MM.1S (cell line): Measurements from ENCODE around the gene KLHDC8A.

Experiments used
- DNase-seq: peaks from one replicate; pipeline ENCODE4 v3.0.0-alpha.2; 2015
- H2AFZ ChIP-seq: fragments of 300-600 bp; sonication (generic); 2 replicates; pipeline ENCODE4 v1.6.0; 2016; ENCODE audit warnings: antibody characterized with exemption, low read length
- H3F3A ChIP-seq: fragments of 300-600 bp; sonication (generic); 2 replicates; pipeline ENCODE4 v1.6.1; 2016; ENCODE audit warnings: mild to moderate bottlenecking, antibody characterized with exemption, low read length, moderate library complexity, mixed read lengths; ENCODE audit not compliant: insufficient read depth
- H3K27ac ChIP-seq: fragments of 300-600 bp; sonication (generic); 2 replicates; pipeline ENCODE4 v1.5.1; 2016; ENCODE audit warnings: mild to moderate bottlenecking, low read length
- H3K27me3 ChIP-seq: fragments of 300-600 bp; sonication (generic); replicated peaks from 2 replicates; pipeline ENCODE4 v1.6.0; 2016; ENCODE audit warnings: low read length; ENCODE audit not compliant: insufficient read depth
- H3K36me3 ChIP-seq: fragments of 300-600 bp; sonication (generic); replicated peaks from 2 replicates; pipeline ENCODE4 v1.6.1; 2016; ENCODE audit warnings: mild to moderate bottlenecking, low read length, mixed read lengths; ENCODE audit not compliant: insufficient read depth
- H3K4me1 ChIP-seq: fragments of 300-600 bp; sonication (generic); 2 replicates; pipeline ENCODE4 v1.6.1; 2016; ENCODE audit warnings: low read length, mixed read lengths
- H3K4me2 ChIP-seq: fragments of 300-600 bp; sonication (generic); 2 replicates; pipeline ENCODE4 v1.6.0; 2016; ENCODE audit warnings: low read depth, low read length
- H3K4me3 ChIP-seq: fragments of 300-600 bp; sonication (generic); 2 replicates; pipeline ENCODE4 v1.5.1; 2016; ENCODE audit warnings: low read length, mixed read lengths
- H3K79me2 ChIP-seq: fragments of 300-600 bp; sonication (generic); 2 replicates; pipeline ENCODE4 v1.6.1; 2016; ENCODE audit warnings: mixed run types, low read length, mixed read lengths
- H3K9ac ChIP-seq: fragments of 300-600 bp; sonication (generic); 2 replicates; pipeline ENCODE4 v1.6.1; 2016; ENCODE audit warnings: low read length, mixed read lengths
- H3K9me2 ChIP-seq: fragments of 300-600 bp; sonication (generic); replicated peaks from 2 replicates; pipeline ENCODE4 v1.6.1; 2016; ENCODE audit warnings: mild to moderate bottlenecking, low read length, mixed read lengths; ENCODE audit not compliant: insufficient read depth
- H3K9me3 ChIP-seq: fragments of 300-600 bp; sonication (generic); replicated peaks from 2 replicates; pipeline ENCODE4 v1.6.1; 2016; ENCODE audit warnings: mild to moderate bottlenecking, low read length, mixed read lengths; ENCODE audit not compliant: insufficient read depth
- H4K20me1 ChIP-seq: fragments of 300-600 bp; sonication (generic); 2 replicates; pipeline ENCODE4 v1.6.1; 2016; ENCODE audit warnings: mild to moderate bottlenecking, low read length, moderate library complexity, mixed read lengths; ENCODE audit not compliant: insufficient read depth
- EZH2 ChIP-seq: fragments of 300-600 bp; sonication (generic); optimal IDR thresholded peaks from 2 replicates; pipeline ENCODE3; 2017; ENCODE audit warnings: low read depth, mild to moderate bottlenecking, antibody characterized with exemption, low read length, mixed read lengths
- EZH2phosphoT487 ChIP-seq: fragments of 300-600 bp; sonication (generic); IDR thresholded peaks from 2 replicates; pipeline ENCODE4 v1.6.1; 2018; ENCODE audit warnings: antibody characterized with exemption, low read length
- TF ChIP-seq, protein P1 (sequence below): fragments of 300-600 bp; sonication (generic); IDR thresholded peaks from 2 replicates; pipeline ENCODE4 v1.5.1; 2016; ENCODE audit warnings: antibody characterized with exemption, low read length, mixed read lengths

The KLHDC8A gene

DNA sequence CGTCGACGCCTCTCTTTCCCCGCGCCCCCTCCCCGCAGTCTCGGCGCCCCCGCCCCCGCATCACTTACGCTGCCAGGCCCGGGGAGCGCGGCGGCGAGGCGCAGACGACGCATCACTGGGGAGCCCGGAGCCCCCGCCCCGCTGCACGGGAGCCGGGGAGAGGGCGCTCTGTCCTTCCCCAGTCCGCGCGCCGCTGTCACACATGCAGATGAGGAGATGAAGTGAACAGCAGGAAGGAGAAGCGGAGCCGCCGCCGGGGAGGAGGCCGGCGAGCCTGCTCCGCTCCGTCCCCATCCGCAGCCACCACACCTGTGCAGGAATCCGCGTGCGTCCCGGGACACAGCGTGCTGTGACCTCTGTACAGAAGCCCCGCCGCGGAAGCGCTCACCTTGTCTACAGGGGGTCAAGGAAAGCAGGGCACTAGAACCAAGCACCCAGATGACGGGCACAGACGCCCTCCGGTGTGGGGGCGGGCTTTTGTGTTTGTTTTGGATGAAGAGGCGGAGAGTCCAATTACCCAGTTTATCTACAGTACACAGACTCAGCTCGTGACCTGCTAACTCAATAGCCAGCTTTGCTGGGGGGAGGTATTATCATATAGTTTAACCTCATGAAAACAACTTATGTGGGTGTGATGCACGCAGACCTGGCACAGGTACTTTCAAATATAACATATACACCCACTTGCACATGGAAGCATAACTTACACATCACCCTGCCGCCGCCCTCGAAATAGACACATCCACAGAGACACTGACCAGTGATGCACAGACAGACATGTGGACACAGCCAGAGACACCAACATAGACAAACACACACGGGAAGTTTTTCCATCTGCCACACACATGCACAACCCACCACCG, 12.4 kb downstream of the KLHDC8A start:
- Histone ChIP-seq H3K9me3 (no peaks in the 10 kb centered on the region), H3K9ac (no peak overlapping the region), H3K4me1 (peaks cover 28% of the 10 kb centered on the region), H2AFZ (peak overlapping the region; percentile 36), H4K20me1 (no peaks in the 10 kb centered on the region), H3K27me3 (0 out of 2 replicates have a peak, but pooled peaks cover 4% of the 10 kb centered on the region), H3K9me2 (no peaks in the 10 kb centered on the region), H3K4me2 (peak overlapping the region; percentile 34; the same call in 1 of the 2 replicates), H3K36me3 (no peaks in the 10 kb centered on the region), H3K4me3 (peak overlapping the region; percentile 15; the same call in 1 of the 2 replicates), H3K27ac (no peak overlapping the region), H3F3A (peaks cover 19% of the 10 kb centered on the region), H3K79me2 (no peaks in the 10 kb centered on the region)
- TF ChIP-seq EZH2 (no peak), EZH2phosphoT487 (no peak)
- TF ChIP-seq, protein P1, sequence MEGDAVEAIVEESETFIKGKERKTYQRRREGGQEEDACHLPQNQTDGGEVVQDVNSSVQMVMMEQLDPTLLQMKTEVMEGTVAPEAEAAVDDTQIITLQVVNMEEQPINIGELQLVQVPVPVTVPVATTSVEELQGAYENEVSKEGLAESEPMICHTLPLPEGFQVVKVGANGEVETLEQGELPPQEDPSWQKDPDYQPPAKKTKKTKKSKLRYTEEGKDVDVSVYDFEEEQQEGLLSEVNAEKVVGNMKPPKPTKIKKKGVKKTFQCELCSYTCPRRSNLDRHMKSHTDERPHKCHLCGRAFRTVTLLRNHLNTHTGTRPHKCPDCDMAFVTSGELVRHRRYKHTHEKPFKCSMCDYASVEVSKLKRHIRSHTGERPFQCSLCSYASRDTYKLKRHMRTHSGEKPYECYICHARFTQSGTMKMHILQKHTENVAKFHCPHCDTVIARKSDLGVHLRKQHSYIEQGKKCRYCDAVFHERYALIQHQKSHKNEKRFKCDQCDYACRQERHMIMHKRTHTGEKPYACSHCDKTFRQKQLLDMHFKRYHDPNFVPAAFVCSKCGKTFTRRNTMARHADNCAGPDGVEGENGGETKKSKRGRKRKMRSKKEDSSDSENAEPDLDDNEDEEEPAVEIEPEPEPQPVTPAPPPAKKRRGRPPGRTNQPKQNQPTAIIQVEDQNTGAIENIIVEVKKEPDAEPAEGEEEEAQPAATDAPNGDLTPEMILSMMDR, result no peak
- DNase-seq, result no peak

DNA sequence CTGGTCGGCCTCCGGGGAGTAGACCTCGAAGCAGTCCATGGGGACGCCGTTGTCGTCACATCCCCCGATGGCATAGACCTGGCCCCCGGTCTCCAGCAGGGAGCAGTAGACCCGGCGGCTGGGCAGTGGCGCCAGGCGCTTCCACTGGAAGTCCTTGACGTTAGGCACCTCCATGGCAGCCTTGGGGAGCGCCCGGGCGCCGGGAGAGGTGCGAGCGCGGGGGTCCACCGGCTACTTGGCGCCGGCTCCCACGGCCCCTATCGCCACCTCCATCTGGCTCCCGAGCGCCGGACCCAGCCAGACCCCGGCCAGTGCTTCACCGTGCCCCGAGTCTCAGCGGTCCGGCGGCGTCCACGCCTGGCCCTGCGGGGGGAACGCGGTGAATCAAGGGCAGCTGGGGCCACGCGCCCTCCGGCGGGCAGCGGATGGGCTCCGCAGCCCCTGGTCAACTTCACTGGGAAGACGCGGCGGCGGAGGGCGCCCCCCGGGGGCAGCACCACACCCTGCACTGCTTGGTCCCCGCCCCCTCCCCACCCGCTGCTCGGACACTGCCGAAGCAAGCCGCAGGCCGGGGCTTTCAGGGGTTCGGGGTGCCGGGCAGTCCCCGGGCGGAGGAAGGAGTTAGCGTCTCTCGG, 13.2 kb downstream of the KLHDC8A start:
- H3K27ac ChIP-seq, result no peak overlapping the region
- peaks cover 21% of the 10 kb centered on the region for H3K4me1 ChIP-seq
- H2AFZ ChIP-seq, result no peak overlapping the region
- H3F3A ChIP-seq, result peaks cover 12% of the 10 kb centered on the region
- 0 out of 2 replicates have a peak, but pooled peaks cover 4% of the 10 kb centered on the region for H3K27me3 ChIP-seq
- H3K4me3 ChIP-seq, result peak overlapping the region; percentile 15; the same call in 1 of the 2 replicates
- no peak overlapping the region for H3K9ac ChIP-seq
- no peaks in the 10 kb centered on the region for H3K79me2 ChIP-seq
- no peaks in the 10 kb centered on the region for H3K9me2 ChIP-seq
- H3K9me3 ChIP-seq, result no peaks in the 10 kb centered on the region
- no peak for DNase-seq
- peak overlapping the region; percentile 34; the same call in 1 of the 2 replicates for H3K4me2 ChIP-seq
- H3K36me3 ChIP-seq, result no peaks in the 10 kb centered on the region
- TF ChIP-seq, protein P1, result no peak
- TF ChIP-seq EZH2phosphoT487, result no peak
- no peak for TF ChIP-seq EZH2
- no peaks in the 10 kb centered on the region for H4K20me1 ChIP-seq

DNA sequence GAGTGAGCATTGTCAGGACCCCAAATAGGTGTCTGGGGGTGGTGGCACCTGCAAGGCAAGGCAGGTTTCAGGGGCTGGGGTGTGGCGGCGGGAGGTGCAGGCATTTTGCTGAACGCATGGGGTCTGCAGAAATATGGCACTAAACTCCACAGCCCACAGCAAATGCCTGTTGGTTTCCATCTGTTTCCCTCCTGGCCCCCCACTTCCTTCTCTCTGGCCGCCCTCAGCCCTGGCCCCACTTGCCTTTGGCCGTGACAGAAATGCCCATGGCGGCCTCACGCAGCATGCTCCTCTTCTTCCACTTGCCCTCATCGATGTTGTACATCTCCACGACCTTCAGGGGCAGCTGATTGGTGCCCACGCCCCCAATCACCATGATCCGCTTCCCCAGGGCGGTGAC, 13.7 kb downstream of the KLHDC8A start:
- no peak overlapping the region for H3K27ac ChIP-seq
- H3K4me2 ChIP-seq, result no peak overlapping the region
- H4K20me1 ChIP-seq, result no peaks in the 10 kb centered on the region
- peaks cover 6% of the 10 kb centered on the region for H3F3A ChIP-seq
- H3K9me3 ChIP-seq, result no peaks in the 10 kb centered on the region
- H3K27me3 ChIP-seq, result 0 out of 2 replicates have a peak, but pooled peaks cover 4% of the 10 kb centered on the region
- DNase-seq, result no peak
- no peaks in the 10 kb centered on the region for H3K9me2 ChIP-seq
- peaks cover 15% of the 10 kb centered on the region for H3K4me1 ChIP-seq
- H3K79me2 ChIP-seq, result no peaks in the 10 kb centered on the region
- TF ChIP-seq, protein P1, result no peak
- no peak for TF ChIP-seq EZH2phosphoT487
- TF ChIP-seq EZH2, result no peak
- H3K4me3 ChIP-seq, result no peak overlapping the region
- no peak overlapping the region for H3K9ac ChIP-seq
- H2AFZ ChIP-seq, result no peak overlapping the region
- H3K36me3 ChIP-seq, result no peaks in the 10 kb centered on the region
